ENCODE measurements around the gene KCTD5. TPM values are rescaled to one million over a fixed set of nuclear protein-coding genes. Genes with fewer than 3 reads are reported as not detected.

KCTD5 gene
- total RNA-seq, 1 experiment from 2014 or later: 42.1 TPM

GRCh38 chr16:2698965-2699750 is 16.8 kb downstream of the KCTD5 start:
- H3K4me1 ChIP-seq (ENCODE audit: control insufficient read depth in 1 of 2, insufficient read depth in 2 of 2, low read length in 2 of 2): no peaks in the 10 kb centered on the region
- no peak for DNase-seq (ENCODE audit: low read depth, low spot score)
- no peaks in the 10 kb centered on the region for H3K9me3 ChIP-seq (ENCODE audit: control insufficient read depth in 1 of 2, insufficient read depth in 1 of 2, low read depth in 1 of 2, low read length in 2 of 2)
- H4K20me1 ChIP-seq (ENCODE audit: insufficient read depth): no peaks in the 10 kb centered on the region
- H3K9me2 ChIP-seq (ENCODE audit: insufficient read depth): no peaks in the 10 kb centered on the region
- ChIA-PET RAD21 (ENCODE audit: low non-redundant PET in 1 of 2, low total read pairs in 2 of 2, uncharacterized antibody in 2 of 2, unreplicated experiment in 2 of 2) (no interaction called here), CTCF (no interaction called here), POLR2A (no interaction called here)
- no peak overlapping the region for H3K4me3 ChIP-seq (replicated peaks in 1 of 2; ENCODE audit: low read depth in 1 of 2, low read length in 2 of 2)
- intact Hi-C loops (cut with micrococcal nuclease): no loop called here
- H3K27ac ChIP-seq (ENCODE audit: low read depth, low read length): no peak overlapping the region
- no TSS peak for BruUV-seq (replicated peaks)
- H3K79me2 ChIP-seq (ENCODE audit: insufficient read depth, low read length): peaks cover 4% of the 10 kb centered on the region; the same call in 1 of the 2 replicates
- no peak overlapping the region for H3K9ac ChIP-seq (ENCODE audit: low read length)
- no peaks in the 10 kb centered on the region for H3K27me3 ChIP-seq (ENCODE audit: insufficient read depth, low read length)
- no peak for TF ChIP-seq ZFX (IDR thresholded peaks at IDR 0.05)
- no peak for TF ChIP-seq POLR2AphosphoS5 (IDR thresholded peaks at IDR 0.05; ENCODE audit: low read depth, low read length)
- no peak for TF ChIP-seq ZNF274 (IDR thresholded peaks at IDR 0.05; ENCODE audit: low read depth, low read length)
- no peak for TF ChIP-seq POLR2A (IDR thresholded peaks at IDR 0.05; ENCODE audit: borderline replicate concordance, extremely low read depth, insufficient read depth, insufficient read length)
- no peak for TF ChIP-seq ELF1 (IDR thresholded peaks at IDR 0.05; ENCODE audit: borderline replicate concordance, low read depth)
- TF ChIP-seq EZH2 (IDR thresholded peaks at IDR 0.05): no peak
- TF ChIP-seq REST (IDR thresholded peaks at IDR 0.05; ENCODE audit: low read depth): no peak
- no peak for TF ChIP-seq YY1 (IDR thresholded peaks at IDR 0.05; ENCODE audit: extremely low read depth, insufficient replicate concordance, low read depth, low read length)
- no peak for TF ChIP-seq CTCF (IDR thresholded peaks at IDR 0.05 in 2 of 3, conservative IDR thresholded peaks at IDR 0.05 in 1 of 3; ENCODE audit: borderline replicate concordance in 1 of 3, insufficient read depth in 1 of 3, low read depth in 2 of 3, low read length in 2 of 3)
- no peak for TF ChIP-seq SRF (IDR thresholded peaks at IDR 0.05; ENCODE audit: low read depth)
- TF ChIP-seq SP1 (IDR thresholded peaks at IDR 0.05; ENCODE audit: low read depth): no peak
- TF ChIP-seq EZH2phosphoT487 (IDR thresholded peaks at IDR 0.05; ENCODE audit: borderline replicate concordance): no peak
- TF ChIP-seq ZBTB33 (IDR thresholded peaks at IDR 0.05; ENCODE audit: extremely low read depth, insufficient replicate concordance, low read length): no peak
- no peak for TF ChIP-seq CEBPB (IDR thresholded peaks at IDR 0.05; ENCODE audit: low read depth)
- no peak for TF ChIP-seq SIN3A (IDR thresholded peaks at IDR 0.05; ENCODE audit: low read depth)
- TF ChIP-seq JUND (IDR thresholded peaks at IDR 0.05): no peak
- no peak for TF ChIP-seq MAX (IDR thresholded peaks at IDR 0.05)
- no peak for TF ChIP-seq ATF3 (IDR thresholded peaks at IDR 0.05)
- TF ChIP-seq TCF7L2 (IDR thresholded peaks at IDR 0.05; ENCODE audit: borderline replicate concordance, extremely low read depth, insufficient read depth, insufficient read length): no peak
- TF ChIP-seq EGR1 (IDR thresholded peaks at IDR 0.05; ENCODE audit: low read depth): no peak
- no peak for ATAC-seq
- H3K36me3 ChIP-seq (ENCODE audit: control insufficient read depth in 1 of 2, insufficient read depth in 2 of 2, low read length in 2 of 2): peaks cover 4 to 9% of the 10 kb centered on the region in 2 experiments; a peak in 3 of 4 replicates
- no peak overlapping the region for H2AFZ ChIP-seq (ENCODE audit: low read depth, low read length, poor library complexity, severe bottlenecking)
- no peak overlapping the region for H3K4me2 ChIP-seq (ENCODE audit: low read length)
